ENCODE results near the gene STK32B. TPM values are rescaled to one million over a fixed set of nuclear protein-coding genes. Genes with fewer than 3 reads are reported as not detected.
"Not testable (repeated sequence)": the region's sequence is repeated elsewhere in the genome, so short reads cannot be mapped to it uniquely, and the experiment has no call there.

The STK32B gene
- total and polyA plus RNA-seq, 8 donors: 0.61 to 5.5 (median 3.1) TPM

DNA sequence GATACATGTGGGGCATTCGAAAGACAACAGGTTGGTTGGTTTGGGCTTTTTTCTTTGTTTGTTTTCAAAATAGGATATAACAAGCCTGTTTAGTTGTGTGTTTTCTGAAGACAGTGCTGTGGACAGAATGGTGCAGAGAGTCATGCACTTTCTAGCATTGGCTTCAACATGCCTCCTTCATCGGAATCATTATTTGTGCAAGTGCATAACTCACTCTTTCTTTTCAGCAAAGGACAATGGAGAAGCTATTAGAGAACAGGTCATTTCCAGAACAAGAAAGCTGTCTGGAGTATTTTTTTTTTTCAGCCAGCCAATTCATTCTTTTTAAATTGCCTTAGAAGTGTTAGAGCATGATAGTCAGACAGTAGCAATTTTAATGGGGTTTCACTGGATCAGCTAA, 225.8 kb downstream of the STK32B start:
- TF ChIP-seq CTCF (IDR thresholded peaks at IDR 0.05): no peak
- TF ChIP-seq EP300 (IDR thresholded peaks at IDR 0.05): no peak
- no peak for TF ChIP-seq POLR2AphosphoS5 (IDR thresholded peaks at IDR 0.05)
- TF ChIP-seq POLR2A (IDR thresholded peaks at IDR 0.05): no peak
- Histone ChIP-seq H3K36me3 (no peaks in the 10 kb centered on the region), H3K9me3 (peaks cover 0 to 5% (median 0%) of the 10 kb centered on the region in 4 donors), H3K4me1 (no peaks in the 10 kb centered on the region), H3K4me3 (no peak overlapping the region), H3K27me3 (no peaks in the 10 kb centered on the region), H3K27ac (no peak overlapping the region)
- no peak for DNase-seq
- WGBS, 5 donors: 78 to 88% (median 80%) methylated on average over 2 of the region's 2 CpGs
- intact Hi-C loops (cut with DNase I; ENCODE audit: low total_unique reads): no loop called here

DNA sequence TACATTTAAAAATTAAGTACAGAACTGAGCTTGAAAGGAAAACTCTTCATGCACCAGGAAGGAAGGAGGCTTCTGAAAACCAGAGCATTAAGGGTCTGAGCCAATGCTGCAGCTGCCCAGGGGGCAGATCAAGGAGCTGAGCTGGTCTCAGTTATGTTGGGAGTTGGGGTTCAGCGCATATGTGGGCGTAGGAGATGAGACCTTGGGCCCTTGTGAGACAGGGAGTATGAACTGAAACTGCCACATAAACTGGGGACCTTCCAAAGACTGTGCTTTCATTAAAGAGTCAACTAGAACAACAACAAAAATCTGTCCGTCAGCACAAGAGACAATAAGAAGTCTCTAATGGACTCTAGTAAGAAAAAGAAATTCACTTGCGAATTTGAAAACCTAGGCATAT, 226.9 kb downstream of the STK32B start:
- WGBS, 5 donors: 84 to 98% (median 95%) methylated on average over 4 of the region's 4 CpGs
- no peaks in the 10 kb centered on the region for H3K27me3 ChIP-seq
- no peak overlapping the region for H3K27ac ChIP-seq
- peaks cover 0 to 5% (median 0%) of the 10 kb centered on the region in 4 donors for H3K9me3 ChIP-seq
- TF ChIP-seq POLR2AphosphoS5 (IDR thresholded peaks at IDR 0.05): no peak
- TF ChIP-seq POLR2A (IDR thresholded peaks at IDR 0.05): no peak
- no peak for TF ChIP-seq CTCF (IDR thresholded peaks at IDR 0.05)
- TF ChIP-seq EP300 (IDR thresholded peaks at IDR 0.05): no peak
- H3K36me3 ChIP-seq: no peaks in the 10 kb centered on the region
- intact Hi-C loops (cut with DNase I; ENCODE audit: low total_unique reads): no loop called here
- no peaks in the 10 kb centered on the region for H3K4me1 ChIP-seq
- DNase-seq: no peak
- no peak overlapping the region for H3K4me3 ChIP-seq

DNA sequence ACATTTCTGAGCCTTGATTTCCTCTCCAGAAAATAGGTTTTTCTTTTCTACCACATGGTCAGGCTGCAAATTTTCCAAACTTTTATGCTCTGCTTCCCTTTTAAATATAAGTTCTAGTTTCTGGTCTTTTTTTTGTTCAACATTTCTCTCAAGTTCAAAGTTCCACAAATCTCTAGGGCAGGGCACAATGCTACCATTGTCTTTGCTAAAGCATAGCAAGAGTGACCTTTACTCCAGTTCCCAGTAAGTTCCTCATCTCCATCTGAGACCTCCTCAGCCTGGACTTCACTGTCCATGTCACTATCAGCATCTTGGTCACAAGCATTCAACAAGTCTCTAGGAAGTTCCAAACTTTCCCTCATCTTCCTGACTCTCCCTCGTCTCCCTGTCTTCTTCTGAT, 228.8 kb downstream of the STK32B start:
- intact Hi-C loops (cut with DNase I; ENCODE audit: low total_unique reads); H3K36me3 ChIP-seq; H3K9me3 ChIP-seq; H3K4me1 ChIP-seq; H3K4me3 ChIP-seq; H3K27ac ChIP-seq; H3K27me3 ChIP-seq; DNase-seq: not testable (repeated sequence)
- 59 to 93% (median 72%) methylated on average over 1 of the region's 1 CpG for WGBS, 5 donors

DNA sequence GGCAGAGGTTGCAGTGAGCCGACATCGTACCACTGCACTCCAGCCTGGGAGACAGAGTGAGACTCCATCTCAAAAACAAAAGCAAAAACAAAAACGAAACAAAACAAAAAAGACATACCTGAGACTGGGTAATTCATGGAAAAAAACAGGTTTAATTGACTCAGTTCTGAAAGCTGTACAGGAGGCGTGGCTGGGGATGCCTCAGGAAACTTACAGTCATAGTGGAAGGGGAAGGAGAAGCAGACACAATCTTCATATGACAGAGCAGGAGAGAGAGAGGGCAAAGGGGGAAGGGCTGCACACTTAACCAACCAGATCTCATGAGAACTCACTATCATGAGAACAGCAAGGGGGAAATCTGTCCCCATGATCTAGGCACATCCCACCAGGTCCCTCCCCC, 229.5 kb downstream of the STK32B start:
- intact Hi-C loops (cut with DNase I; ENCODE audit: low total_unique reads): no loop called here
- no peak for DNase-seq
- TF ChIP-seq CTCF (IDR thresholded peaks at IDR 0.05): no peak
- TF ChIP-seq POLR2AphosphoS5 (IDR thresholded peaks at IDR 0.05): no peak
- TF ChIP-seq EP300 (IDR thresholded peaks at IDR 0.05): no peak
- Histone ChIP-seq H3K27me3 (no peaks in the 10 kb centered on the region), H3K4me3 (no peak overlapping the region), H3K9me3 (no peaks in the 10 kb centered on the region), H3K27ac (no peak overlapping the region), H3K36me3 (no peaks in the 10 kb centered on the region), H3K4me1 (no peaks in the 10 kb centered on the region)
- WGBS, 5 donors: 74 to 87% (median 80%) methylated on average over 4 of the region's 4 CpGs

GRCh38 chr4:5283837-5284236, 232.6 kb downstream of the STK32B start:
- DNase-seq: no peak
- TF ChIP-seq CTCF (IDR thresholded peaks at IDR 0.05) (no peak), EP300 (IDR thresholded peaks at IDR 0.05) (no peak), POLR2AphosphoS5 (IDR thresholded peaks at IDR 0.05) (no peak), POLR2A (IDR thresholded peaks at IDR 0.05) (no peak)
- no peaks in the 10 kb centered on the region for H3K36me3 ChIP-seq
- no peaks in the 10 kb centered on the region for H3K27me3 ChIP-seq
- 89 to 92% (median 92%) methylated on average over 2 of the region's 2 CpGs for WGBS, 5 donors
- H3K4me1 ChIP-seq: no peaks in the 10 kb centered on the region
- H3K4me3 ChIP-seq: no peak overlapping the region
- intact Hi-C loops (cut with DNase I; ENCODE audit: low total_unique reads): no loop called here
- H3K9me3 ChIP-seq: no peaks in the 10 kb centered on the region
- no peak overlapping the region for H3K27ac ChIP-seq

Data from stomach (tissue), 9 donors.